Keratinocyte (primary cell): ENCODE measurements around the gene IL1B.

Experiments used
- EZH2 ChIP-seq: IDR thresholded peaks from one replicate; pipeline ENCODE4 v1.6.1; 2012; ENCODE audit warnings: inconsistent platforms, mild to moderate bottlenecking, low read length, moderate library complexity
- TF ChIP-seq, protein P1 (sequence below), 3 experiments: IDR thresholded peaks in 1 of 3; conservative IDR thresholded peaks in 1 of 3; optimal IDR thresholded peaks in 1 of 3; 2 replicates in 2 of 3; 3 replicates in 1 of 3; pipeline versions ENCODE3 to v1.5.1; 2011; ENCODE audit warnings: low read length in 3 of 3, mild to moderate bottlenecking in 3 of 3, moderate library complexity in 2 of 3, control low read depth in 1 of 3, inconsistent platforms in 1 of 3; ENCODE audit not compliant: insufficient read depth in 2 of 3; ENCODE audit errors: extremely low read depth in 1 of 3

DNA sequence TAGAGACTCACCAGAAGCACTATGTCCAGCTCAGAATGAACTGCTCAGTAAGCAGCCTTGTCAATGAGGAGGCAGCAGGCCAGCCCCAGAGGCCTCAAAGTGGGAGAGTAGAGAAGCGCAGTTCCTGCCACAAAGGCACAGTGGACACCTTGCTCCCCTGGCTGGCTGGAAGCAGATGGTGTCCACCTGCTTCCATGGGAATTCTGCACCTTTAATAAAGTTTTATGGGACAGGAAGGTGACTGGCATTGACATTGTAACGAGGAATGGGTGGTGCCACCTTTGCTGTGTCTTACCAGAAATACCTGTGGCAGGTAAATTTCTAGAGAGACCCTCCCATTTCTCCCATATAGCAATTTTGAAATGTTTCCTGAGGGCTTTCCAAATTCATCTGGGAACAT is 6.7 kb upstream of the IL1B start:
- TF ChIP-seq, protein P1, sequence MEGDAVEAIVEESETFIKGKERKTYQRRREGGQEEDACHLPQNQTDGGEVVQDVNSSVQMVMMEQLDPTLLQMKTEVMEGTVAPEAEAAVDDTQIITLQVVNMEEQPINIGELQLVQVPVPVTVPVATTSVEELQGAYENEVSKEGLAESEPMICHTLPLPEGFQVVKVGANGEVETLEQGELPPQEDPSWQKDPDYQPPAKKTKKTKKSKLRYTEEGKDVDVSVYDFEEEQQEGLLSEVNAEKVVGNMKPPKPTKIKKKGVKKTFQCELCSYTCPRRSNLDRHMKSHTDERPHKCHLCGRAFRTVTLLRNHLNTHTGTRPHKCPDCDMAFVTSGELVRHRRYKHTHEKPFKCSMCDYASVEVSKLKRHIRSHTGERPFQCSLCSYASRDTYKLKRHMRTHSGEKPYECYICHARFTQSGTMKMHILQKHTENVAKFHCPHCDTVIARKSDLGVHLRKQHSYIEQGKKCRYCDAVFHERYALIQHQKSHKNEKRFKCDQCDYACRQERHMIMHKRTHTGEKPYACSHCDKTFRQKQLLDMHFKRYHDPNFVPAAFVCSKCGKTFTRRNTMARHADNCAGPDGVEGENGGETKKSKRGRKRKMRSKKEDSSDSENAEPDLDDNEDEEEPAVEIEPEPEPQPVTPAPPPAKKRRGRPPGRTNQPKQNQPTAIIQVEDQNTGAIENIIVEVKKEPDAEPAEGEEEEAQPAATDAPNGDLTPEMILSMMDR (optimal IDR thresholded peaks at IDR 0.05 in 1 of 3, IDR thresholded peaks at IDR 0.05 in 1 of 3, conservative IDR thresholded peaks at IDR 0.05 in 1 of 3; ENCODE audit: extremely low read depth in 1 of 3, insufficient read depth in 2 of 3, low read length in 3 of 3), result no peak
- no peak for TF ChIP-seq EZH2
